Dedifferentiated amniotic fluid mesenchymal stem cell (primary cell): Measurements from ENCODE around the gene GPM6B.

Experiments used
- DNase-seq: peaks from one replicate; pipeline ENCODE4 v3.0.0-alpha.2; 2016; ENCODE audit errors: extremely low spot score

The GPM6B gene

GRCh38 chrX:13816643-13817627, at the start of gene GPM6B:
GPM6B (minus strand) TSS chrX:13817093; CDS start chrX:13816904, 189 bp downstream.
- no peak for DNase-seq

GRCh38 chrX:13864264-13864663, 47.4 kb upstream of the GPM6B start:
- DNase-seq, result no peak

- no peak for DNase-seq
These were observed 46.4 kb upstream of the GPM6B start for GRCh38 chrX:13863324-13863723.

- no peak for DNase-seq
These were observed 42.8 kb upstream of the GPM6B start for GRCh38 chrX:13859724-13860123.

- no peak for DNase-seq
These were observed 40.9 kb upstream of the GPM6B start for GRCh38 chrX:13857804-13858203.

- no peak for DNase-seq
These were observed 39.0 kb upstream of the GPM6B start for GRCh38 chrX:13855689-13856450.

- no peak for DNase-seq
These were observed 37.1 kb upstream of the GPM6B start for GRCh38 chrX:13854003-13854402.

- DNase-seq, result no peak
These were observed 35.3 kb upstream of the GPM6B start for GRCh38 chrX:13852001-13852695.

- no peak for DNase-seq
These were observed 29.0 kb upstream of the GPM6B start for GRCh38 chrX:13845721-13846378.

GRCh38 chrX:13843150-13843721, 26.3 kb upstream of the GPM6B start:
- no peak for DNase-seq

GRCh38 chrX:13840121-13840520, 23.2 kb upstream of the GPM6B start:
- no peak for DNase-seq

GRCh38 chrX:13837290-13837745, 20.4 kb upstream of the GPM6B start:
- DNase-seq, result no peak

- DNase-seq, result no peak
These were observed 19.7 kb upstream of the GPM6B start for GRCh38 chrX:13836575-13836974.

GRCh38 chrX:13835825-13836224, 18.9 kb upstream of the GPM6B start:
- DNase-seq, result no peak

- DNase-seq, result no peak
These were observed 17.5 kb upstream of the GPM6B start for GRCh38 chrX:13834355-13834754.

- DNase-seq, result no peak
These were observed 13.1 kb upstream of the GPM6B start for GRCh38 chrX:13829983-13830382.

GRCh38 chrX:13828392-13828791, 11.5 kb upstream of the GPM6B start:
- DNase-seq, result no peak

GRCh38 chrX:13827298-13828090, 10.6 kb upstream of the GPM6B start:
- no peak for DNase-seq

- no peak for DNase-seq
These were observed 9.9 kb upstream of the GPM6B start for GRCh38 chrX:13826770-13827169.

GRCh38 chrX:13825178-13825762, 8.4 kb upstream of the GPM6B start:
- DNase-seq, result no peak
